GM10266 (cell line): Measurements from ENCODE around the gene CELF2.

Experiments
- DNase-seq: peaks from one replicate; pipeline ENCODE4 v3.0.0; 2012; ENCODE audit errors: extremely low spot score
- TF ChIP-seq, protein P1 (sequence below): IDR thresholded peaks from 2 replicates; pipeline ENCODE4 v1.5.1; 2012; ENCODE audit warnings: mild to moderate bottlenecking, low read depth; ENCODE audit not compliant: control insufficient read depth, insufficient read depth; ENCODE audit errors: missing control alignments

Gene CELF2

DNA sequence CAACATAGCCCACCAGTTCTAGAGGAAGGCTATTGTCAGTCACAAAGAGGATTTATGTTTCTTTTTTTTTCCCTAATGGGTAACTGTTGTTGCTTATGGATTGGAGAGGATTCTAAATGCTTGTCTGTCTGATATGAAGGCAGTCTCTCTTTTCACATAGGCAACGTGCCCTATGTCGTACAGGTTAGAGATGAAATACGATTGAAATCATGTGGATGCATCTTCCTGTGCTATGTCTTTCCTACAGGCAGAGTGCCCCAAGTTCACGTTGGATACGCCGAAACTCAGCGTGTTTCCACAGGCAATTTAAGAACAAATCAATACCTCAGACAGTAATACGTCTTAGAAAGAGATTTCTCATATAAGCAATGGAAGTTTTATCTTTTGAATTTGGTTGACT, 93.8 kb downstream of the CELF2 start:
- DNase-seq, result no peak
- TF ChIP-seq, protein P1, sequence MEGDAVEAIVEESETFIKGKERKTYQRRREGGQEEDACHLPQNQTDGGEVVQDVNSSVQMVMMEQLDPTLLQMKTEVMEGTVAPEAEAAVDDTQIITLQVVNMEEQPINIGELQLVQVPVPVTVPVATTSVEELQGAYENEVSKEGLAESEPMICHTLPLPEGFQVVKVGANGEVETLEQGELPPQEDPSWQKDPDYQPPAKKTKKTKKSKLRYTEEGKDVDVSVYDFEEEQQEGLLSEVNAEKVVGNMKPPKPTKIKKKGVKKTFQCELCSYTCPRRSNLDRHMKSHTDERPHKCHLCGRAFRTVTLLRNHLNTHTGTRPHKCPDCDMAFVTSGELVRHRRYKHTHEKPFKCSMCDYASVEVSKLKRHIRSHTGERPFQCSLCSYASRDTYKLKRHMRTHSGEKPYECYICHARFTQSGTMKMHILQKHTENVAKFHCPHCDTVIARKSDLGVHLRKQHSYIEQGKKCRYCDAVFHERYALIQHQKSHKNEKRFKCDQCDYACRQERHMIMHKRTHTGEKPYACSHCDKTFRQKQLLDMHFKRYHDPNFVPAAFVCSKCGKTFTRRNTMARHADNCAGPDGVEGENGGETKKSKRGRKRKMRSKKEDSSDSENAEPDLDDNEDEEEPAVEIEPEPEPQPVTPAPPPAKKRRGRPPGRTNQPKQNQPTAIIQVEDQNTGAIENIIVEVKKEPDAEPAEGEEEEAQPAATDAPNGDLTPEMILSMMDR, result no peak

DNA sequence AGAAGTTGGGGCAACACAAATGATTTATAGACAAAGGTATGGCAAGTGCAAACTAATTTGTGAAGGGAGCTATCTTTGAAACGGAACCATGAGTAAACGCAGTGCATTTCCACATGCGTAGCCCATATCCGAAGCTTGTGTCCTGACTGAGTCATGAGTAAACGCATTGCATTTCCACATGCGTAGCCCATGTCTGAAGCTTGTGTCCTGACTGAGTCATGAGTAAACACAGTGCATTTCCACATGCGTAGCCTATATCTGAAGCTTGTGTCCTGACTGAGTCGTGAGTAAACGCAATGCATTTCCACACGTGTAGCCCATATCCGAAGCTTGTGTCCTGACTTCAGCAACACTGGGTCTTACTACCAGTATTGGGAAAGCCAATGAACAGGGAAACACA, 95.0 kb downstream of the CELF2 start:
- TF ChIP-seq, protein P1, result no peak
- DNase-seq, result no peak

DNA sequence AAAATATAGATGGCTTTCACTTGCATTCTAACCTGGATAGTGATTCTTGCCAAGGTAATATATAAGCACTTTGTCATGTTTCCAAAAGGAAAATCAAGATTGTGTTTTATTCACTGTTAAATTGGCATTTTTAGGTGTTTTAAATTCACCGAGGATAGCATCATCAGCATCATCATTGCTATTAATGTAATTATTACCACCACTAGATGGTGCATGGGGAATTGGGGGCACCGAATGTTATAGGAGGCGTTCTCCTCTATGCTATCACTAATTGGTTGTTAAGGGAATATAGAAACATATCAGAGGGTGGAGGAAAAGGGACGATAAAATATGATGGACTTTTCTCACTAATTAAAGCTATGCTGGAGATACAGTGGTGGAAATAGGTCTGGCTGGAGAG, 95.5 kb downstream of the CELF2 start:
- peak; percentile 32 for DNase-seq
- TF ChIP-seq, protein P1, result peak; percentile 60

DNA sequence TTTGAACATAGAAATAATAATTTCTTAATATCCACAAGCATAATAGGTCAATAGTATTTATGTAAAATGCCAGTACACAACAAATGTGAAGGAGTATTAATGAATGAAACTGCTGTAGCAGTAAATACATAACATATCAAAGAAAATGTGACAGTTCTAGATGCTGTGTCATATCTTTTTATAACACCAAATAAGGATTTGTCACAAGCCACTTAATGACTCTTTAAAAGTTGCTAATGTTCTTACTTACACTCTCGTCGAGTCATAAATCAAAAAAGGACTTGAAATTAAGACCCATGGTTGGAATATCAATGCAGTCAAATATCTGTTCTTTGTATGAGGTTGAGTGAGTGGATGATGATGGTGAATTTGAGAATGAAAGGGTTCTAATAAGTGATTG, 96.6 kb downstream of the CELF2 start:
- TF ChIP-seq, protein P1, result no peak
- DNase-seq, result no peak

DNA sequence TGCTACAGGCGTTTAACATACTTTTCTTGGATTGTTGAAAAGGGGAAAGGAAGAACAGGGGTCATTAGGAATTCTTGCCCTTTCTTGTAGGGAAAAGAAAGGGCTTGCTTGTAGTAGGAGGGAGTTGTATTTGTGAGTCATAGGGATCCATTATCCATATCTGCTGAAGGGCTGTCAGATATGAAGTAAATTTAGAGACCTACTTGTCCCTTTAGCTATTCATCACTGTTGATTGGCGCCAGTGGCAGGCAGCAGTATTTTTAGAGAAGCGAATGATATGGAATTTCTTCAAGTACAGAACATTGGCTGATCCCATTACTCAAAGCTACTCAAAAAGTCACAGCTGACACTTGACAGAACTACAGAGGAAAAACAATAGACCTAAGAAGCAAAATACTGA, 97.7 kb downstream of the CELF2 start:
- TF ChIP-seq, protein P1, result no peak

DNA sequence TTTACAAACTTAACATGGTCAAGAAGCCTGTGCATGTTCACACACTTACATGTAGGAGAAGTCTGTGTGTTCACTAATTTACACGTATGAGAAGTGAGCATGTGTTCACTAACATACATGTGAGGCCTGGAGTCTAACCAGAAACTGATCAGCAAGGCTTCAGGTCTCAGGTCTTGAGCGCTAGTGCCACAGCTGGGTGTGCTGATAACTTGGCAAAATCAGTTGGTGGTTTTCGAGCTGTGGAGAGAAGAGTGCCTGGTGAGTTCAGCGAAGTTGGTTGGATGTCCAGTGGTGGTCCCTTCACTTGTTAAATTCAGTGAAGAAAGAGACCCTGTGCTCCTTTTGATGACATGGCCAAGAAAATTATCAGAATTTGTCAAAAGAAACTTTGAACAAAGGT, 98.7 kb downstream of the CELF2 start:
- TF ChIP-seq, protein P1, result no peak
- DNase-seq, result no peak

More for the DNA sequence above, 97.7 kb downstream of the CELF2 start:
- DNase-seq, result no peak

DNA sequence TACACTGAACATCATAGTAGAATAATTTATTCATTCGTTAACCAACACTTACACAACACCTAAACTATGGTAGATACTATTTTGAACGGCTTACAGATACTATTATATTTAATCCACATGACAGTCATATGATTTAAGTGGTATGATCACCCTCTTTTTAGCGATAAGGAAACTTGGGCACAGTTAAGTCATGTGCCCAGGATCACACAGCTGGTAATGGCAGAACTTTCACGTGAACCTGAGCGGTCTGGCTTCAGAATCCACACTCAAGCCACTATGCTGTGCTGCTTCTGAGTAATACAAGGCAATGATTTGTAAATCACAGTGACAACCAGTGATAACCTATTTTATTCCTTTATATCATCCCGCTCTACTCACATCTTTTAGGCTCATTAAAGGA, 99.1 kb downstream of the CELF2 start:
- TF ChIP-seq, protein P1, result no peak
- DNase-seq, result no peak
